GM21528 (cell line): ENCODE measurements around the gene BPIFB1.

Experiments used
- ATAC-seq: cut with Tn5 transposase; IDR thresholded peaks from one replicate; pipeline ENCODE4 v1.9.1; 2021; ENCODE audit warnings: mild to moderate bottlenecking, moderate library complexity; ENCODE audit not compliant: unreplicated experiment, low FRiP score

BPIFB1 gene

DNA sequence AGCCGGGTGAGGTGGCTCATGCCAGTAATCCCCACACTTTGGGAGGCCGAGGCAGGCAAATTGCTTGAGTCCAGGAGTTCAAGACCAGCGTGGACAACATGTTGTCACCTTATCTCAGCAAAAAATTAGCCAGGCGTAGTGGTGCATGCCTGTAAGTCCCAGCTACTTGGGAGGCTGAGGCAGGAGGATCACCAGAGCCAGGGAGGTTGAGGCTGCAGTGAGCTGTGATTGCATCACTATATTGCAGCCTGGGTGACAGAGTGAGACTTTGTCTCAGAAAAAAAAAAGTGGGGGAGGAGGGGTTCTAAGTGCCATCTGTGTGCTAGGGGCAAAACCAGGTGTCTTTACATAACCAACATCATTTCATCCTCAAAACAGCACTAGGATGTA, 70.0 kb downstream of the BPIFB1 start:
- ATAC-seq = no peak
